NCI-H128 (cell line): ENCODE measurements around the gene MILR1.
"Not testable (repeated sequence)": the region's sequence is repeated elsewhere in the genome, so short reads cannot be mapped to it uniquely, and the experiment has no call there.

Experiments used
- DNase-seq: peaks from one replicate; lab custom pipeline; 2025; ENCODE audit not compliant: unreplicated experiment; lab: John Stamatoyannopoulos, UW

The MILR1 gene, protein sequence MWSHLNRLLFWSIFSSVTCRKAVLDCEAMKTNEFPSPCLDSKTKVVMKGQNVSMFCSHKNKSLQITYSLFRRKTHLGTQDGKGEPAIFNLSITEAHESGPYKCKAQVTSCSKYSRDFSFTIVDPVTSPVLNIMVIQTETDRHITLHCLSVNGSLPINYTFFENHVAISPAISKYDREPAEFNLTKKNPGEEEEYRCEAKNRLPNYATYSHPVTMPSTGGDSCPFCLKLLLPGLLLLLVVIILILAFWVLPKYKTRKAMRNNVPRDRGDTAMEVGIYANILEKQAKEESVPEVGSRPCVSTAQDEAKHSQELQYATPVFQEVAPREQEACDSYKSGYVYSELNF

DNA sequence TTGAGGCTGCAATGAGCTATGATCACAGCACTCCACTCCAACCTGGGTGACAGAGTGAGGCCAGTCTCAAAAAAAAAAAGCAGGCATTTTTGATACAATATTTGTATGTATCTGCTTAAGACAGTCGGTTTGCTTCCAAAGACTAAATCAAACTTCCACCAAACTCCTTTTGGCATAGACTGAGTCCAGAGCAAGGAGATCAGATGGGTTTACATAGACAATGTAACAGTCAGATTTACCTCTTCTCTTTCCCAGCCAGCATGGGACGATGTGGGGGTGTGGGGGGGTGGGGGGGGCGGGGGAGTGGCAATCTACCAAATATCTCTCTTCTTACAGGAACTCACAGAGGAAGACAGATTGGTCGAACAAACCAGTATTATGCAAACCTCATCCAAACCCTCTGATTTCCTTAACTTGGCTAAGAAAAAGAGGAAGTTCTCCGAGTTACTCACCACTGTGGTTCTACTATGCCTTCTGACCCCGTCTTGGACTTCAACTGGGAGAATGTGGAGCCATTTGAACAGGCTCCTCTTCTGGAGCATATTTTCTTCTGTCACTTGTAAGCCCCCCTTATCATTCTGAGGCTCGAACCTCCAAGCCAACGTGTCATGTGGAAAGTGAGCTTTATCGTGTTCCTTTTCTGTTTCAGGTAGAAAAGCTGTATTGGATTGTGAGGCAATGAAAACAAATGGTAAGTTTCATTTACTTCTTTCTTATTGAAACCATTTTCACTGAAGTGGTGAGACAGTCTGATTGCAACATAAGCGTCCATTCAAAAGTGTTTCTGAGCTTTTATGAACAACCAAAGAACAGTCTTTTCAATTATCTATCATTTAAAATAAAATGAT lies at the start of gene MILR1:
Gene MILR1 (plus strand): TSS at position 451 of the 848 bp plus-strand sequence. CDS start 54 bp downstream, at position 505.
- no peak for DNase-seq

DNA sequence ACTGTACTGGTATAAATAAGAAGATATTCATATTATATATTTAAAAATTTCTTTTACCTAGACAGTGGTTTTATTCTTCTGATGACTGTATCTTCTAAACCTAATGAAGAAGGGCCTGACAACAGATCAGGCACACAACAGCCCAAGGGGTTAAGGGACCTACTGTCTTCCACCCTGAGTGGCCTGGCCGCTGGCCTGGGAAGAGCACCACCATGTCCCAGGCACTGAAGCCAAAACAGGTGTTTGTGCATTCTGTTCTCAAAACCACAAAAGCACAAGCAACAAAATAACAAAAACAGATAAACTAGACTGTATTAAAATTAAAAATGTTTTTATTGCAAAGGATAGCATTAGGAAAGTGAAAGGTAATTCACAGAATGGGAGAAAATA lies 49.2 kb upstream of the MILR1 start:
- DNase-seq: no peak

DNA sequence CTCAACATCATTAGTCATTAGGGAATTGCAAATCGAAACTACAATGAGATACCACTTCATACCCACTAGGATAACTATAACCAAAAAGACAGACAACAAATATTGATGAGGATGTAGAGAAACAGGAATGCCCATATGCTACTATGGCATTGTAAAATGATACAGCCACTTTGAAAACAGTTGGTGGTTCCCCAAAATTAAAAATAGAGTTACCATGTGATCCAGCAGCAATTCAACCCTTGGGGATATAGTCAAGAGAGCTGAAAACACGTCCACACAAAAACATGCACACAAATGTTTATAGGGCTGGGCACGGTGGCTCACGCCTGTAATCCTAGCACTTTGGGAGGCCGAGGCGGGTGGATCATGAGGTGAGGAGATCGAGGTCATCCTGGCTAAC lies 48.3 kb upstream of the MILR1 start:
- DNase-seq: no peak

DNA sequence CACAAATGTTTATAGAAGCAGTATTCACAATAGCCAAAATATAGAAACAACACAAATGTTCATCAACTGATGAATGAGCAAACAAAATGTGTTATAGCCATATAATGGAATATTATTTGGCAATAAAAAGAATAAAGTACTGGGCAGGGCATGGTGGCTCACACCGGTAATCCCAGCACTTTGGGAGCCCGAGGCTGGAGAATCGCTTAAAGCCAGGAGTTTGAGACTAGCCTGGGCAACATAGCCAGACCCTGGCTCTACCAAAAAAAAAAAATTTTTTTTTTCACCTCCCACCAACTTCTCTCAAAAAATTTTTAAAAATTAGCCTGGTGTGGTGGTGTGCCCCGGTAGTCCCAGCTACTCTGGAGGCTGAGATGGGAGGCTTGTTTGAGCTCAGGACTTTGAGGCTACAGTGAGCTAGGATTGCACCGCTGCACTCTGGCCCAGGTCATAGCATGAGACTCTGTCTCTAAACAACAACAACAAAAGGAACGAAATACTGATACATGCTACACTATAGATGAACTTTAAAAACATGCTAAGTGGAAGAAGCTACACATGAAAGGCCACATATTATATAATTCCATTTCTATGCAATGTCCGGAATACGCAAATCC lies 47.6 kb upstream of the MILR1 start:
- no peak for DNase-seq

DNA sequence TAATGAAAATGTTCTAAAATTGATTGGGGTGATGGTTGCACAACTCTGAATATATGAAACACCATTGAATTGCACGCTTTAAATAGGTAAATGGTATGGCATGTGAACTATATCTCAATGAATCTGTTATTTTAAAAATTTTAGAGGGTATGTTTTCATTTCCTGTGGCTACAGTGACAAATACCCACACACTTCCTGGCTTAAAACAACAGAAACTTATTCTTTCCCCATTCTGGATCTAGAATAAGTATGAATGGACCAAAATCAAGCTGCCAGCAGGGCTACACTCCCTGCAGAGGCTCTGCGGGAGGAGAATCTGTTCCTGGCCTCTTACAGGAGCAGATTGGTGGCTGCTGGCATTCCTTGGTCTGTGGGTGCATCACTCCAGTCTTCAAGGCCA lies 47.0 kb upstream of the MILR1 start:
- DNase-seq: no peak

DNA sequence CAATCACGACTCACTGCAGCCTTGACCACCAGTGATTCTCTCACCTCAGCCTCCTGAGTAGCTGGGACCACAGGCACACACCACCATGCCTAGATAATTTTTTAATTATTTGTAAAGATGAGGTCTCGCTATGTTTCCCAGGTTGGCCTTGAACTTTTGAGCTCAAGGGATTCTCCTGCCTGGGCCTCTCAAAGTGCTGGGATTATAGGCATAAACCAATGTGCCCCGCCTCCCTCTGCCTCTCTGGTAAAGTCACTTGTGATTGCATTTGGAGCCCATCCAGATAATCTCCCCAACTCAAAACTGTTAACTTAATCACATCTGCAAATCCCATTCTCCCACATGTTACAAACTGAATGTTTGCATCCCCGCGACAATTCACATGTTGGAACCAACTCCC lies 46.4 kb upstream of the MILR1 start:
- DNase-seq: no peak

DNA sequence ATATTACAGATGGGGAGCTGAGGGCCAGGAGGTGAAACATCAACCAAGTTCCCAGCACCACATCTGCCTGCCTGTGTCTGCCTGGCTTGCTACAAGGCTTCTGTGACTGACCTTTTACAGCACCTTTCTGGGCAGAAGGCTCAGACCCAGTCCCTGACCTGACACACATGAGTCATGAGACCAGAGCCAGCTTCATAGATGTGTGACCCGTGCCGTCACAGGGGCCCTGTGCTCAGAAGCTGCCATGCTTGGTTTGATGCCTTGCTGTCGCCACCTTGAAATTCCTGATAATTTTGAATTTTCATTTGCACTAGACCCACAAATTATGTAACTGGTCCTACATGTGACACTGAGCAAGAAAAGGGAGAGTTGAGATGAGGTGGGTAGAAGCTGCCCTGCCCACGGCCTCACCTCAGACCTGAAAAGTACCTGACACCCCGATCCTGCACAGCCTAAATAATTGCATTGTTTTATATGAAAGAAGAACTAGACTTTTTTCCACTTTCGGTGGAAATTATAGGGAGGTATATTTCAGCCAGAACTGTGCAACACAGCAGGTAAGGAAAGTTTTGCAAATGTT lies 44.9 kb upstream of the MILR1 start:
- DNase-seq: no peak

DNA sequence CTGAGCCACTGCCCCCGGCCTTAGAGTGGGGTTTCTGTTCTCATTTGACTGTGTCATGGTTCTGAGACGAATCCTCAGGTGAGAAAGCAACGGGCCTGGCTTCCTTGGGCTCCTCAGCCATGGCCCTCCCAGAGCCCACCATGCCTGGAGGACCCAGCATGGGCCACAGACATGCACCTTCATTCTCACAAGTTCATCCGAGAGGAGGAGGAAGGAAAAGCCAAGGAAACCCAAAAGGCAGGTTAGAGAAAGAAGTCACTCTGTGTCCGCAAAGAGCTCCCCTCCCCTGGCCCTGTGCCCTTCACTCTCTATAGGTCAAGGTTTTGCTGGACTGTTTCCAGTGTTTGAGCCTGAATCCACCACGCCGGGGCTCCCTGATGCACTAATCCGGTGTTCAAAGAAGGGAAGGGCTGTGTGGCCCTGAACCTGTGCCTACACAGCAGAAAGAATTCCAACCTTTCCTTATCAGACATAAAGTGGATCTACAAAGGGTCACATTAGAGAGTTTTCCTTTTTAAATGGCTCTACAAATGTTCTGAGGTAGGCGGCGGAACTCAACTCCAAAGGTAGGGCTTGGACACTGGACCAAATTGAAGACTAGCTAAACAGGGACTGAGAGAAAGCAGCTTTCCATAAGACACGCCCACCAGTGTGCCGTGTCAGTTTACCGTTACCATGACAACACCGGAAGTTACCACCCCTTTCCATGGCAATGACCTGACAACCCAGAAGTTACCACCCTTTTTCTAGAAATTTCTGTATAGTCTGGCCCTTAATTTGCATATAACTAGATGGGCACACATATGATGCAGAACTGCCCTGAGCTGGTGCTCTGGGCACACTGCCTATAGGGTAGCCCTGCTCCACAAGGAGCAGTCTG lies 42.4 kb upstream of the MILR1 start:
- DNase-seq: no peak

DNA sequence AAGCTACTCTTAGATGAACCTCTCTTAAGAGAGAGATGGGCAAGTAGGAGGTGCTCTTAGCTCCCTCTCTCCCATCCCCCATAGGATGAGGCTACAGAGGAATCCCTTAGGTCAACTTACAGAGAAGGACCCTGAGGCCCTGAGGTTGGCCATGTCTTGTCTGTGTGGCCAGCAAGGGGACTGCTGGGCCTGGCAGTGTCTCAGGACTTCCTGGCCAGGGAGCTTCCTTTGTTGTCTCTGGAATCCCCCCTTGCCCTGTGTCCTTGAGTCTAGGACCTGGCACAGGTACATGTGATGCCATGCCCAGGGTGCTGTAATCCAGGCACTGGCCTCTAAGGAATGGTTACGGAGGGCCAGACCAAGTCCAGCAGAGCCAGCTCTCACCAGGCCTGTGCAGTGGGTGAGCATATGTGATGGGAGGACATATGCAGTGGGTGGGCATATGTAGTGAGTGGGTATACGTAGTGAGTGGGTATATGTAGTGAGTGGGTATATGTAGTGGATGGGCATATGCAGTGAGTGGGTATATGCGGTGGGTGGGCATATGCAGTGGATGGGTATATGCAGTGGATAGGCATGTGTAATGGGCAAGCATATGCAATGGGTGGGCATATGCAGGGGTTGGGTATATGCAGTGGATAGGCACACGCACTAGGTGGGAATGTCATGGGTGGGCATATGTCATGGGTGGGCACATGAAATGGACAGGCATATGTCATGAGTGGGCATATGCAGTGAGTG lies 38.0 kb upstream of the MILR1 start:
- no peak for DNase-seq

DNA sequence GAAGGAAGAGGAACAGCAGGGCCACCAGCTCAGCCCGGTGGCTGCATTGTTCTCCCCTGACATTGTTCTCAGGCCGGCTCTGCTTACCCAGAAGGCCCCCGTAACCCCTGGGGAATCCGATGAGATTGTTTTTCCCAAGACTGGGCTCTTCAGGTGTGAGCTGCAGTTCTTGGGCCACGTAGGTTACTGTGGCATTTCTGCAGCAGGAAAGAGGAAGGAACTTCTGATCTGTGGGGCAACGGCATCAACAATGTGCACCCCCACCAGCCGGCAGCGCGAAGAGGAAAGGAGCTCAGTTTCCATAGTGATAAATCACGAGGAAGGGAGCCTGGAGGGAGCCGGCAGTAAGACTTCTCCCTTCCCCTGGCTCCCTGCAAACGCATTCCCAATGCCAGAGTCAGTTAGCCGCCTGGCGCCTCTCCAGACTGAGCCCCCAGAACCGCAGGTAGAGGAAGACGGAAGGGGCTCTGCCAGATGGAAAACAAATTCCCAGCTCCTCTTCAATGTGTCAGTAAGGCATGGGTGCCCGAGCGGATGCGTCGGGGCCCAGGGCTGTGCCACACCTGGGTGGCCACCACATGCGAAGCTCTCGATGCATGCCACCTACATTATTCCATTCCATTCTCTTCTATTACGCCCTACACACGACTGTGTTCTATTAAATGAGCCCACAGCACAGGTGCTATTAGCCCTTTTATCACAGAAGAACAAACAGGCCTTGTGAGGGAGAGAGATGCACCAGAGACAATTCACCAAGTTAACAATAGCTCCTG lies 36.7 kb upstream of the MILR1 start:
- DNase-seq: no peak

DNA sequence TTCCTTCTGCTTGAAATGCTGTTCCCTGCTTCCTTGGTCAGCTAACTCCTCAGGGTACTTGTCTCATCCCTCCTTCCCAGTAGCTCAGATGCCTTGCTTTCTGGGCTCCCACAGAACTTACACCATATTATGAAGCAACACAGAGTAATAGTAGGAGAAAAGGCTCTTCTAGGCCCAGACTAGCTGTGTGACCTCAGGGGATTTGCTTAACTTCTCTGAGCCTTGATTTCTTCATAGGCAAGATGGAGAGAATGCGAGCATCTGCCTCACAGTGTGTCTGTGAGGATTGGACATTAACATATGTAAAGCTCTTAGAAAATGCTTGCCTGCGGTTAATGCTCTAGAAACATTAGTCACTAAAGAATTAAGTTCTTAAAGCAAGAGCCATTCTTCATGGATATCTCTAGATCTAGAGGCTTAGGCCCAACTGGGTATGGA lies 36.0 kb upstream of the MILR1 start:
- no peak for DNase-seq

DNA sequence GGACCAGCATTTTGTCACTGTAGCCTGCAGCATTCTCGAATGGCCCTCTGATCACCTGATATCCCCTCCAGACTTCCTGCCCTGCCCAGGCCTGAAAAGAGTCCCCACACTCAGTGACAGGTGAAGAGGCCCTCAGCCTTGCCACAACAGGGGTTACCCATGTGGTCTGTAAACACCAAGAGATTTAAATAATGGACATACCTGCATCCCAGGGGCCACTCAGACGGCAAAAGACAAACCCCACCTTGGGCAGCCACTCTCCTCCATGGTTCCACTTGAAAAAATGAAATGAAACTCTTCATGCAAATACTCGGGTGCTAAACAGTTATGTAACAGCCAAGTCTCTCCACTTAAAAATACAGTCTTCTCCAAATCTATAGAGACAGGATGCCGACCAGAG lies 35.4 kb upstream of the MILR1 start:
- no peak for DNase-seq

DNA sequence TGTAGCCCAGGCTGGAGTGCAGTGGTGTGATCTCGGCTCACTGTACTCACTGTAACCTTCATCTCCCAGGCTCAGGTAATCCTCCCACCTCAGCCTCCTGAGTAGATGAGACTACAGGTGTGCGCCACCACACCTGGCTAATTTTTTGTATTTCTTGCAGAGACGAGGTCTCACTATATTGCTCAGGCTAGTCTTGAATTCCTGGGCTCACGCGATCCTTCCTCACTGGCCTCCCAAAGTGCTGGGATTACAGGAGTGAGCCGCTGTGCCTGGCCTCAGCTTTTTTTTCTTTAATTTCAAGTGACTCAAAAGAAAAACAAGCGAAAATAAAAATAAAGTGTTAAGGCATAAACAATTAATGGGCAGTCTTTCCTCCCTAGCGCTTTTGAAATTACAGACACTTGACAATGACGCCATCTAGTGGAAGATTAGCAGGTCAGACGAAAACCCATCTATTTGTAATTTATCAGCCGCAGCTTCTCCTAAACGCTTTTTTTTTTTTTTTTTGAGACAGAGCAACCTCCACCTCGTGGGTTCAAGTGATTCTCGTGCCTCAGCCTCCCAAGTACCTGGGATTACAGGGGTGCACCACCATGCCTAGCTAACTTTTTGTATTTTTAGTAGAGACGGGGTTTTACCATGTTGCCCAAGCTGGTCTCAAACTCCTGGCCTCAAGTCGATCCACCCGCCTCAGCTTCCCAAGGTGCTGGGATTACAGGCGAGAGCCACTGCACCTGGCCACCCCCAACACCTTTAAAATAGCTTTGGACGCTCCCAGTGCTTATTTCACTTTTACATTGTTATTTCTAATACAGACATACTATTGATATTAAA lies 30.2 kb upstream of the MILR1 start:
- DNase-seq: no peak

DNA sequence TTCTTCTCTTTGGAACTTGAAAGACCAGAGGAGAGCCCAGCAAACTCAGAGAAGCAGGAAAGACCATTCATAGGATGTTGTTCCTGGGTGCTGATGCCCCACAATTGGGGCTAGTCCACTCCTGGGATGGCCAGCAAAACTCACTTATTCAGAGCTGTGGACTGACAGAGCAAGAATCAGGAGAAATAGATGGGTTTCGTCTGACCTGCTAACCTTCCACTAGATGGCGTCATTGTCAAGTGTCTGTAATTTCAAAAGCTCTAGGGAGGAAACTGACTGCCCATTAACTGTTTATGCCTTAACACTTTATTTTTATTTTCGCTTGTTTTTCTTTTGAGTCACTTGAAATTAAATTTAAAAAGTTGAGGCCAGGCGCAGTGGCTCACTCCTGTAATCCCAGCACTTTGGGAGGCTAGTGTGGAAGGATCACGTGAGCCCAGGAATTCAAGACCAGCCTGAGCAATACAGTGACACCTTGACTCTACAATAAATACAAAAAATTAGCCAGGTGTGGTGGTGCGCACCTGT lies 28.7 kb upstream of the MILR1 start:
- DNase-seq: peak; percentile 21

DNA sequence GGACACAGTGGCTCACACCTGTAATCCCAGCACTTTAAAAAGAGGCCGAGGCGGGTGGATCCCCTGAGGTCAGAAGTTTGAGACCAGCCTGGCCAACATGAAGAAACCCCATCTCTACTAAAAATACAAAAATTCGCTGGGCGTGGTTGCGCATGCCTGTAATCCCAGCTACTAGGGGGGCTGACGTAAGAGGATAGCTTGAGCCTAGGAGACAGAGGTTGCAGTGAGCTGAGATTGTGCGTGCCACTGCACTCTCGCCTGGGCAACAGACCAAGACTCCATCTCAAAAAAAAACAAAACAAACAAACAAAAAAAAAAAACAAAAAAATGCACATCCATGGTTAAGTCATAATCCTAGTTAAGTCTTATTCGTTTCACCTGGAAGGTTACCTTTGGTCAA lies 26.8 kb upstream of the MILR1 start:
- DNase-seq: not testable (repeated sequence)

DNA sequence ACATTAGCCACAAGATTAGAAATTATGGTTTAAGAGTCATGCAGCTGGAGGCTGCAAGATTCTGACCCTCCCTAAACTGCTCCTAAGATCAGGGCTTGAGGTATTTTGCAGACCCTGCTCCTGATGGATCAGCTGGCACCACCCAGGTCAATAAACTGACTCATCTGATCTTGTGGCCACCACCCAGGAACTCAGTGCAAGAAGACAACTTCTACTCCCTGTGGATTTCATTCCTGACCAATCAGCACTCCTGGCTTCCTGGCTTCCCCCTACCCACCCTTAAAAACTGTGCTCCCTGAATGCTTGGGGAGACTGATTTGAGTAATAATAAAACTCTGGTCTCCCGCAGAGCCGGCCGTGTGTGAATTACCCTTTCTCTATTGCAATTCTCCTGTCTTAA lies 25.0 kb upstream of the MILR1 start:
- no peak for DNase-seq

DNA sequence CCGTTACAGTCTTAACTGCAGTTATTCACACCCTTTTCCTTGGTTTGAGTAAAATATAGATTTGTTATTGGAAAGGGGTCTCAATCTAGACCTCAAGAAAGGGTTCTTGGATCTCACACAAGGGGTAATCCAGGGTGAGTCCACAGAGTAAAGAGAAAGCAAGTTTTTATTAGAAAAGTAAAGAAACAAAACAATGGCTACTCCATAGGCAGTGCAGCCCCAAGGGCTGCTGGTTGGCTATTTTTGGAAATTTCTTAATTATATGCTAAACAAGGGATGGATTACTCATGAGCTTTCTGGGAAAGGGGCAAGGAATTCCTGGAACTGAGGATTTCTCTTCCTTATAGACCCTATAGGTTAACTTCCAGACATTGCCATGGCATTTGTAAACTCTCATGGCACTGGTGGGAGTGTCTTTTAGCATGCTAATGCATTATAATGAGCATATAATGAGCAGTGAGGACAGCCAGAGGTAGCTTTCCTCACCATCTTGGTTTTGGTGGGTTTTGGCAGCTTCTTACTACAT lies 24.5 kb upstream of the MILR1 start:
- DNase-seq: no peak

DNA sequence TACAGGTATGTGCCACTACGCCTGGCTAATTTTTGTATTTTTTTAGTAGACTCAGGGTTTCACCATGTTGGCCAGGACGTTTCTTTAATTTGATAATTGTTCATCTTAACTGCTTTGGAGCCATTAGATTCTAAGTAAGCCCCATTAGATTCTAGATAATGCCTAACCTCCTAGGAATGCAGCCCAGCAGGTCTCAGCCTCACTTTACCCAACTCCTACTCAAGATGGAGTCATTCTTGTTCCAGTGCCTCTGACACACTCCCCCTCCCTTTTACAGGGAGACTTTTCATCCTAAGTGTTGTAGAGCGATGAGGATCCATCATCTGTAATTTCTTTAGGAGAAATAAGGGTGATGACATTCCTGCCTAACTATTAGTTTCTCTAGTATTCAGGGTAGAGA lies 23.7 kb upstream of the MILR1 start:
- DNase-seq: no peak
